Activated CD4-positive, alpha-beta T cell treated with anti-CD3 and anti-CD28 coated beads, Interleukin-2, amount 10 ng/mL, durations not matched to agents 7 days and 5 days (primary cell): ENCODE results near the gene LHPP. TPM values are rescaled to one million over a fixed set of nuclear protein-coding genes. Genes with fewer than 3 reads are reported as not detected.
A peak's percentile ranks its signal among the peaks of the same experiment; 100 is the strongest.

Experiments used
- CTCF ChIA-PET: fragments of 350-600 bp; sonication (Branson Sonifier 250); formaldehyde crosslinking; loops from one replicate; lab custom pipeline; 2021; ENCODE audit warnings: antibody characterized with exemption; lab: Charles Lee
- POLR2A ChIA-PET: fragments of 350-600 bp; sonication (Branson Sonifier 250); formaldehyde crosslinking; loops from one replicate; lab custom pipeline; 2021; ENCODE audit warnings: antibody characterized with exemption; lab: Charles Lee
- DNase-seq: peaks from one replicate; pipeline ENCODE4 v3.0.0-alpha.2; 2020
- H3K27ac Mint-ChIP-seq: one replicate; pipeline ENCODE4 v1.8.0; 2021; ENCODE audit warnings: mild to moderate bottlenecking, moderate library complexity, mixed read lengths
- H3K27me3 Mint-ChIP-seq: one replicate; pipeline ENCODE4 v1.8.0; 2021; ENCODE audit warnings: mixed read lengths
- H3K36me3 Mint-ChIP-seq: one replicate; pipeline ENCODE4 v1.8.0; 2021; ENCODE audit warnings: low read depth, mixed read lengths
- H3K4me1 Mint-ChIP-seq: one replicate; pipeline ENCODE4 v1.8.0; 2021; ENCODE audit warnings: mixed read lengths
- H3K4me3 Mint-ChIP-seq: one replicate; pipeline ENCODE4 v1.8.0; 2021; ENCODE audit warnings: mild to moderate bottlenecking, moderate library complexity, mixed read lengths
- H3K9me3 Mint-ChIP-seq: one replicate; pipeline ENCODE4 v1.8.0; 2021; ENCODE audit warnings: mixed read lengths
- total RNA-seq, 2 experiments: library from RNA; stranded (reverse); gene quantifications; one replicate each; pipeline ENCODE4 v1.2.3, GENCODE V29; 2021

Gene LHPP
- total RNA-seq, 2 experiments from 2014 or later = 24.2 to 28.0 TPM

DNA sequence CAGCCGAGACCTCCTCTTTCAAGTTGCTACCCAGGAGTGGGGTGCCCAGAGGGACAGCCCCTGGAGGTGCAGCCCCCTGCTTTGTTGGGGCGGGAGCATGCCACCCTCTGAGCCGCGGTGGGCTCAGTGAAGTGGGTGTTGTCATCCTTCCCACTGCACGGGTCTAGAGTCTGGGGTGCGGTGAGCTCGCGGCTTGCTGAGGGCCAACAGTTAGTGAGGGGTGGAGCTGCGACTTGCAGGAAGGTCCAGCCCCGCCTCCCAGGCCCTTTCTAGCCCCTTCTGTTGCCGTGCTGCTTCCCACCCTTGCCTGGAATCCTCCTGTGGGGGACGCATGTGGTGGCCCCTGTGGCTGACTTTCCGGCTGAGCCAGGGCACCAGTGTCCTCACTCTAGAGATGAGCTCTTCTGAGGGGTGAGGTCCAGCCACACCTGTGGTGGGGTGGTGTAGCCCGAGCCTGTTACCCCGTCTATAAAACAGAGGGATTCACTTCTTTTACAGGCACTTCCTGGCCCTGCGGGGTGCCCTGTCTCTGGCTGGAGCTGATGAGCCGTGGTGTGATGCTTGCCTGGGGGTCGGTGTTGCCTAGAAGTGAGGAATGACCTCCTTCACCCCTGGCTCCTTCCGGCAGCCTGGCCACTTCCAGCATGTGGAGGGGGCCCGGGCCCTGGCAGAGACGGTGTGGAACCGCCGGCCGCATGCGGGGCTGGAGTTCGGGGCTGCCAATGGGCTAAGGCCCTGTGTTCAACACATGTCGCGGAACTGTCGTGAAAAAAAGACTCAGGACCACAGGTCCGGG lies 154.6 kb downstream of the LHPP start:
- H3K4me3 Mint-ChIP-seq = no peak overlapping the region
- H3K27ac Mint-ChIP-seq = no peak overlapping the region
- no peaks in the 10 kb centered on the region for H3K27me3 Mint-ChIP-seq
- CTCF ChIA-PET = interaction anchor here (1.2 kb wide), 1 partner anchor 31 kb away, joined by 3 read pairs; no protein-coding TSS in a partner anchor
- H3K9me3 Mint-ChIP-seq = no peaks in the 10 kb centered on the region
- peaks cover 39% of the 10 kb centered on the region for H3K4me1 Mint-ChIP-seq
- POLR2A ChIA-PET = no interaction called here
- peaks cover 5% of the 10 kb centered on the region for H3K36me3 Mint-ChIP-seq
- no peak for DNase-seq

DNA sequence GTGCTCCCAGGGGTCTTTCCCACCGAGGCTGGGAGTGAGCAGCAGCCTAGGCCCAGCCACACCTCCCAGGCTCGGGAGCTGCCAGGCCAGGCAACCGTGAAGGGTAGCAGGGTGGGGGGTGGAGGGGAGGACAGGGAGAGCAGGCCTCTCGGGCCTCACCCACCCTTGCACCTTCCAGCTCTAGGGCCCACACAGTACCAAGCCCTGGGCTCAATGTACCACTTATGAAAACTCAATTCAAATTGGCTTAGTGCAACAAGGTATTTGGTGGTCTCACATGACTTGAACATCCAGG lies 155.2 kb downstream of the LHPP start:
- Mint-ChIP-seq H3K4me1 (peaks cover 35% of the 10 kb centered on the region), H3K4me3 (no peak overlapping the region), H3K36me3 (peaks cover 8% of the 10 kb centered on the region), H3K27me3 (no peaks in the 10 kb centered on the region), H3K9me3 (no peaks in the 10 kb centered on the region), H3K27ac (no peak overlapping the region)
- DNase-seq = no peak
- POLR2A ChIA-PET = no interaction called here
- CTCF ChIA-PET = interaction anchor here (1.2 kb wide), 1 partner anchor 31 kb away, joined by 3 read pairs; no protein-coding TSS in a partner anchor

GRCh38 chr10:124618470-124619073 lies 156.9 kb downstream of the LHPP start:
- no peak for DNase-seq
- H3K27ac Mint-ChIP-seq = peak overlapping the region; percentile 64
- ChIA-PET POLR2A (no interaction called here), CTCF (interaction anchor here (1.5 kb wide), 1 partner anchor 10 kb away, joined by 5 read pairs; no protein-coding TSS in a partner anchor)
- no peaks in the 10 kb centered on the region for H3K27me3 Mint-ChIP-seq
- peaks cover 8% of the 10 kb centered on the region for H3K36me3 Mint-ChIP-seq
- H3K4me1 Mint-ChIP-seq = peaks cover 21% of the 10 kb centered on the region
- H3K9me3 Mint-ChIP-seq = no peaks in the 10 kb centered on the region
- no peak overlapping the region for H3K4me3 Mint-ChIP-seq

DNA sequence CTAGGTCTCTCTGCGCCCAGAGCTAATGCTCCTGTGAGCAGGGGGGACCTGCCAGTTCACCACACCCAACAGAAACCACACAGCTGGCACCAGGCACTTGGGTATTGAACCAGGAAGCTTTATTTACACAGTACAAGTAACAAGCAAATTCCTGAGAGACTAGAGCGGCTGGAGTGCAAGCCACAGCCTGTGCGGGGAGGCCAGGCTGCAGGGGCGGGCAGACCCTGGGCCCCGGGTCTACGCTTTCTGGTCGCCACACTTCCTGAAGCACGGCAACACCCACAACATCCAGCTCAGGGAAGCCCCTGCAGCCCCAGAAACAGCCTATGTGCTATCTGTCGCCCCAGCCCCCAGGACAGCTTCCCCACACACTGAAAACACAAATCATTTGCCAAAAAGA lies 157.6 kb downstream of the LHPP start:
- Mint-ChIP-seq H3K36me3 (peaks cover 11% of the 10 kb centered on the region), H3K27me3 (no peaks in the 10 kb centered on the region), H3K27ac (peak overlapping the region; percentile 64), H3K4me3 (no peak overlapping the region), H3K9me3 (no peaks in the 10 kb centered on the region), H3K4me1 (peaks cover 21% of the 10 kb centered on the region)
- CTCF ChIA-PET = interaction anchor here (0.8 to 1.5 kb wide), 2 partner anchors 9 to 70 kb away, joined by 3 to 5 read pairs; no protein-coding TSS in a partner anchor
- POLR2A ChIA-PET = no interaction called here
- DNase-seq = no peak

GRCh38 chr10:124619802-124620490 lies 158.3 kb downstream of the LHPP start:
- CTCF ChIA-PET = interaction anchor here (0.8 kb wide), 1 partner anchor 69 kb away, joined by 3 read pairs; no protein-coding TSS in a partner anchor
- Mint-ChIP-seq H3K27me3 (no peaks in the 10 kb centered on the region), H3K4me3 (no peak overlapping the region), H3K27ac (no peak overlapping the region), H3K36me3 (peaks cover 13% of the 10 kb centered on the region), H3K9me3 (no peaks in the 10 kb centered on the region), H3K4me1 (peaks cover 25% of the 10 kb centered on the region)
- POLR2A ChIA-PET = no interaction called here
- no peak for DNase-seq

DNA sequence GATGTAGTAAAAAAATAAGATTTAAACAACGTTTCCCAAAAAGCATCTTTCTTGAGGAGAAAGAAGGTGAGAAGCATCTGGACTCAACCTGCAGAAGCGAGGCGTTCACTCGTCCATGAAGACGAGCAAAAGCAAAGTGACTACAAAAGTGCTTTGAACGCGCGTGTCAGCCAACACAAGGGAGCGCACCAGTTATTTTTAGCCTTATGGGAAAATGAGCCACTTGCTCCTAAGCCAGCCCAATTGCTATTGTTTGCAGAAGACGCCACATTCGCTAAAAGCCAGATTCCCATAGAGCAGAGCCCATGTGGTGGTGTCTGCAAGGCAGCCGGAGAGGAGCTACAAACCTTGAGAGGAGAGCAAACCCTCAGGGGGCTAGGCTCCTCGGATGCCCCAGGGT lies 160.0 kb downstream of the LHPP start:
- DNase-seq = no peak
- CTCF ChIA-PET = interaction anchor here (2.4 kb wide), 1 partner anchor 68 kb away, joined by 6 read pairs; no protein-coding TSS in a partner anchor
- H3K27me3 Mint-ChIP-seq = no peaks in the 10 kb centered on the region
- peaks cover 13% of the 10 kb centered on the region for H3K36me3 Mint-ChIP-seq
- POLR2A ChIA-PET = no interaction called here
- peaks cover 31% of the 10 kb centered on the region for H3K4me1 Mint-ChIP-seq
- H3K27ac Mint-ChIP-seq = no peak overlapping the region
- H3K9me3 Mint-ChIP-seq = no peaks in the 10 kb centered on the region
- H3K4me3 Mint-ChIP-seq = no peak overlapping the region

DNA sequence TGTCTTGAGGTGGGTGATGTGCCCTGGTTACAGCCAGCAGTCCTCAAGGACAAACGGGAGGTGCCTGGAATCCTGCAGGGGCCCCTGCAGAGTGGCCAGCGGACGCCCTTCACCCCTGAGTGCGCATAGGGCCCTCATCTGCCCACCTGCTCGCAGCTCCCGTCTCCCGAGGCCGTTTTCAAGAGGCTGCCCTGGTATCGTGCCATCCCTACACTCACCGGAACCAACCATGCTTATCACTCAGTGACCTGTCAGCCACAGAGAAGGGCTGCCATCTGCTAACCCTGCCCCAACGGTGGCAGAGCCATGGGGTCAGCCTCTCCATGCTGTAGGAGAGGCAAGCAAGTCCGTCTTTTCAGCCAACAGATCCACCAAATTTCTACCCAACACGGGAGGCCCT lies 160.5 kb downstream of the LHPP start:
- Mint-ChIP-seq H3K4me3 (no peak overlapping the region), H3K4me1 (peaks cover 36% of the 10 kb centered on the region), H3K9me3 (no peaks in the 10 kb centered on the region), H3K27me3 (no peaks in the 10 kb centered on the region), H3K36me3 (peaks cover 10% of the 10 kb centered on the region), H3K27ac (no peak overlapping the region)
- POLR2A ChIA-PET = no interaction called here
- no peak for DNase-seq
- CTCF ChIA-PET = interaction anchor here (2.4 kb wide), 1 partner anchor 68 kb away, joined by 6 read pairs; no protein-coding TSS in a partner anchor

GRCh38 chr10:124622866-124623536 lies 161.4 kb downstream of the LHPP start:
- Mint-ChIP-seq H3K27me3 (no peaks in the 10 kb centered on the region), H3K36me3 (peaks cover 8% of the 10 kb centered on the region), H3K4me3 (no peak overlapping the region), H3K27ac (no peak overlapping the region), H3K9me3 (no peaks in the 10 kb centered on the region), H3K4me1 (peaks cover 42% of the 10 kb centered on the region)
- ChIA-PET POLR2A (no interaction called here), CTCF (interaction anchor here (2.4 kb wide), 1 partner anchor 67 kb away, joined by 6 read pairs; no protein-coding TSS in a partner anchor)
- DNase-seq = no peak

DNA sequence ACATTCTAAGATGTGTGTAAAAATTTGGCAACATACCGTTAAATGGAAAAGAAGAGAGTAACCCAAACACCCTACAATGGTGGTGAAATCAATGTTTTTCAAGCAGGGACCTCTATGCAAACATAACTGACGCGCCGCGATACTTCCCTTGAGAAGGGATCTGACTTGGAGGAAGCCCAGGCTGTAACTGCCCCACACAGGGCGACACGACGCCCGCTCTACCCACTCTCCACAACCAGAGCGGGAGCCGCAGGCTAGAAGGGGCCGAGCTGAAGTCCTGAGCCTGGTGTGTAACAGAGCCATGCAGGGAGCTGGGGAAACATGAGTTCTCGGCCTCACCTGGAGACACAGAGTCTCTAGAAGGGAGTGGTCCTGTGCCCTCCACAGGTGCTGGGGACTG lies 162.4 kb downstream of the LHPP start:
- Mint-ChIP-seq H3K27me3 (no peaks in the 10 kb centered on the region), H3K27ac (no peak overlapping the region), H3K9me3 (no peaks in the 10 kb centered on the region), H3K4me1 (peaks cover 46% of the 10 kb centered on the region), H3K4me3 (no peak overlapping the region), H3K36me3 (peaks cover 8% of the 10 kb centered on the region)
- no peak for DNase-seq
- ChIA-PET CTCF (interaction anchor here (1.0 kb wide), 1 partner anchor 94 kb away, joined by 4 read pairs; no protein-coding TSS in a partner anchor), POLR2A (no interaction called here)

DNA sequence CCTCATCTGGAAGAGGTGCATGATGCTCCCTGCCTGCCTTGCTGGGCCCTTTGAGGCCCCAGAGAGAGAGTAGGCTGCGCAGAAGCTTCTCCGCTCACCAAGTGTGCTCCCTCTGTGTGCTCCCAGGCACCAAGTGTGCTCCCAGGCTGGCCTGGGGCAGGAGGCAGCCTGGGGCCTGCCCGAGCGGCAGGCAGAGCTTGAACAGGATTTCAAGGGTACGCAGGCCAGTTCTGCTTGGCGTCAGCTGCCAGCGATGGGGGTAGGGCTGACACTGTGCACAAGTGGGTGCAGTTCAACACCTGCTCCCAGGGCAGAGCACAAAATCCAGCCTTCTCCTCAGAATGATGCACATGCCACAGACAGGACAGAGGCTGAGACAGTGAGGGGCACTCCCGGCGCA lies 162.8 kb downstream of the LHPP start:
- H3K9me3 Mint-ChIP-seq = no peaks in the 10 kb centered on the region
- H3K4me3 Mint-ChIP-seq = no peak overlapping the region
- H3K4me1 Mint-ChIP-seq = peaks cover 46% of the 10 kb centered on the region
- no peaks in the 10 kb centered on the region for H3K27me3 Mint-ChIP-seq
- POLR2A ChIA-PET = no interaction called here
- DNase-seq = no peak
- CTCF ChIA-PET = interaction anchor here (1.0 kb wide), 2 partner anchors 20 to 94 kb away, joined by 3 to 4 read pairs; no protein-coding TSS in a partner anchor
- H3K27ac Mint-ChIP-seq = no peak overlapping the region
- H3K36me3 Mint-ChIP-seq = peaks cover 11% of the 10 kb centered on the region

DNA sequence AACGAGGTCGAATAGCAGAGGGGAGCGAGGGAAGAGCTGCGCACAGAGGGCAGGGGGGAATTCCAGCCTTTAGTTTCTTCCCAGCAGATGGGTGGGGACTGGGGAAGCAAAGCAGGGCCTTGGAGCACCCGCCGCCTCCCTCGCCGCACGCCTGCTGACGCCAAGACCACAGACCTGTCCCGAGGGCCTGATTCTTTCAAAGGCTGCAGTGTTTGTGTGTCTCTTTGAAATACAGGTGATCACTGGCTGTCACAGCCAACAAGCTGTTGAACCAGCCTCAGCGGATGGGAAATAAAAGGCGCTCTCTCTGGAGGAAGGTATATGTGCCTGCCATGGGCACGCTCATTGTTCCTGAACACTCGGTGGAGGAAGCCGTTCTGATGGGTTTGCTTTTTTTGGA lies 163.3 kb downstream of the LHPP start:
- Mint-ChIP-seq H3K4me1 (peaks cover 47% of the 10 kb centered on the region), H3K27ac (no peak overlapping the region), H3K9me3 (no peaks in the 10 kb centered on the region), H3K4me3 (no peak overlapping the region), H3K36me3 (peaks cover 12% of the 10 kb centered on the region), H3K27me3 (no peaks in the 10 kb centered on the region)
- ChIA-PET POLR2A (no interaction called here), CTCF (interaction anchor here (1.0 kb wide), 2 partner anchors 20 to 93 kb away, joined by 3 to 4 read pairs; no protein-coding TSS in a partner anchor)
- no peak for DNase-seq

DNA sequence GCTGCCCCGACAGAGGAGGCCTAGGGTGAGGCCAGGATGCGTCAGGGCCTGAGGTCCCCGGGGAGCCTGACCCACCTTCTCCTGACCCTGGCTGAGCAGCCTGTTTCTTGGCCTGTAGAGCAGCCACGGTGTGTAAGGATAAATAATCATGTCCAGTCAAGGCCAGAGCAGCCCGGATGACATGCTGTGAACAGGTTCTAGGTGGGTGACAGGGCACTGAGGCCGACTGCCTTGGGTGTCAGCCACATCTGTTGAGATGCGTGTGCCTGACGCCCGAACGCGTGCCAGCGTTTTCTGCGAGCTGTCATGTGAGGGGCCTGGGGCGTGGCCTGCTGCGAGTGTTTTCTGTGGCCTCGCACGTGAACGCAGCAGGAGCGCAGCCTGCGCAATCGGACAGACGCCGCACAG lies 164.2 kb downstream of the LHPP start:
- Mint-ChIP-seq H3K4me1 (peaks cover 48% of the 10 kb centered on the region), H3K4me3 (no peak overlapping the region), H3K36me3 (peaks cover 12% of the 10 kb centered on the region), H3K27me3 (no peaks in the 10 kb centered on the region), H3K9me3 (no peaks in the 10 kb centered on the region), H3K27ac (no peak overlapping the region)
- no peak for DNase-seq
- CTCF ChIA-PET = interaction anchor here (1.3 to 3.2 kb wide), 2 partner anchors 12 to 116 kb away, joined by 3 to 10 read pairs; no protein-coding TSS in a partner anchor
- POLR2A ChIA-PET = no interaction called here
